HT-29 (cell line): ENCODE data around the gene FPR1. TPM values are rescaled to one million over a fixed set of nuclear protein-coding genes. Genes with fewer than 3 reads are reported as not detected.
A peak's percentile ranks its signal among the peaks of the same experiment; 100 is the strongest.

Experiments used
- DNase-seq: peaks from one replicate; pipeline ENCODE4 v3.0.0-alpha.2; 2015; ENCODE audit warnings: low spot score
- total RNA-seq: library from RNA; depleted of rRNA; stranded (reverse); fragments of >200 nt; shearing (Covaris generic); gene quantifications from 2 replicates; pipeline ENCODE4 v1.2.3, GENCODE V29; 2014; rRNA removed

The FPR1 gene
- total RNA-seq: not detected in 2 replicates

GRCh38 chr19:51751655-51752054 is at the start of gene FPR1:
Gene FPR1 (minus strand): TSS chr19:51751878. CDS start chr19:51746994, 4,884 bp downstream.
- DNase-seq: peak; percentile 29

- no peak for DNase-seq
Observed at GRCh38 chr19:51800473-51801244, 49.0 kb upstream of the FPR1 start.

GRCh38 chr19:51799774-51800472 is 48.2 kb upstream of the FPR1 start:
- no peak for DNase-seq

- peak; percentile 67 for DNase-seq
Observed at GRCh38 chr19:51799034-51799773, 47.5 kb upstream of the FPR1 start.

GRCh38 chr19:51798062-51798461 is 46.4 kb upstream of the FPR1 start:
- no peak for DNase-seq

- no peak for DNase-seq
Observed at GRCh38 chr19:51797480-51797879, 45.8 kb upstream of the FPR1 start.

GRCh38 chr19:51796195-51796679 is 44.6 kb upstream of the FPR1 start:
- DNase-seq: no peak

- no peak for DNase-seq
Observed at GRCh38 chr19:51794885-51795490, 43.3 kb upstream of the FPR1 start, which contains the start of gene FPR3. Gene FPR3 (plus strand): TSS chr19:51795157. CDS start chr19:51823749, 28,592 bp downstream.

- DNase-seq: no peak
Observed at GRCh38 chr19:51793994-51794393, 42.3 kb upstream of the FPR1 start.

GRCh38 chr19:51792932-51793331 is 41.3 kb upstream of the FPR1 start:
- DNase-seq: no peak

GRCh38 chr19:51789061-51789795 is 37.5 kb upstream of the FPR1 start:
- no peak for DNase-seq

GRCh38 chr19:51788029-51788428 is 36.4 kb upstream of the FPR1 start:
- no peak for DNase-seq

GRCh38 chr19:51786646-51787494 is 35.2 kb upstream of the FPR1 start:
- no peak for DNase-seq

- DNase-seq: no peak
Observed at GRCh38 chr19:51784922-51785690, 33.4 kb upstream of the FPR1 start.

GRCh38 chr19:51784109-51784785 is 32.6 kb upstream of the FPR1 start:
- no peak for DNase-seq

- peak; percentile 75 for DNase-seq
Observed at GRCh38 chr19:51783372-51783771, 31.7 kb upstream of the FPR1 start.

- DNase-seq: no peak
Observed at GRCh38 chr19:51781999-51782398, 30.3 kb upstream of the FPR1 start.

GRCh38 chr19:51780270-51780669 is 28.6 kb upstream of the FPR1 start:
- no peak for DNase-seq

GRCh38 chr19:51779703-51780102 is 28.0 kb upstream of the FPR1 start:
- DNase-seq: no peak
